ENCODE data around the gene WTIP. TPM values are rescaled to one million over a fixed set of nuclear protein-coding genes. Genes with fewer than 3 reads are reported as not detected.

Gene WTIP
- total RNA-seq, 1 donor from 2014 or later: 0.17 TPM

DNA sequence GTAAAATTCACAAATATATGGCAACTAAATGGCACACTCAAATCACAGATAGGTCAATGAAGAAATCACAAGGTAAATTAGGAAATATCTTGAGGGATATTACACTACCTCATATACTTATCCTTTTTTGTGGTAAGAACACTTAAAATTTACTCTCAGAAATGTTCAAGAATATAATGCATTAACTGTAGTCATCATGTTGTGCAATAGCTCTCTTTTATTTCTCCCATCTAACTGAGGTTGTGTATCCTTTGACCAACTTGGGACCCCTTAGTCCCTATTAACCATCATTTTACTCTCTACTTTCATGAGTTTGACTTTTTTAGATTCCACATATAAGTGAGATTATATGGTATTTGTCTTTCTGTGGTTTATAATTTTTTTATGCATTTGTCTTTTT is 52.6 kb downstream of the WTIP start:
- H3K36me3 Mint-ChIP-seq (ENCODE audit: unreplicated experiment): no peaks in the 10 kb centered on the region
- no peaks in the 10 kb centered on the region for H3K27me3 Mint-ChIP-seq (ENCODE audit: unreplicated experiment)
- no peaks in the 10 kb centered on the region for H3K4me1 Mint-ChIP-seq (ENCODE audit: low read depth, unreplicated experiment)
- no peak overlapping the region for H3K4me3 Mint-ChIP-seq (ENCODE audit: unreplicated experiment)
- H3K9me3 Mint-ChIP-seq (ENCODE audit: unreplicated experiment): no peaks in the 10 kb centered on the region
- H3K27ac Mint-ChIP-seq (ENCODE audit: unreplicated experiment): no peak overlapping the region
- DNase-seq: no peak
- TF ChIP-seq, protein P1, sequence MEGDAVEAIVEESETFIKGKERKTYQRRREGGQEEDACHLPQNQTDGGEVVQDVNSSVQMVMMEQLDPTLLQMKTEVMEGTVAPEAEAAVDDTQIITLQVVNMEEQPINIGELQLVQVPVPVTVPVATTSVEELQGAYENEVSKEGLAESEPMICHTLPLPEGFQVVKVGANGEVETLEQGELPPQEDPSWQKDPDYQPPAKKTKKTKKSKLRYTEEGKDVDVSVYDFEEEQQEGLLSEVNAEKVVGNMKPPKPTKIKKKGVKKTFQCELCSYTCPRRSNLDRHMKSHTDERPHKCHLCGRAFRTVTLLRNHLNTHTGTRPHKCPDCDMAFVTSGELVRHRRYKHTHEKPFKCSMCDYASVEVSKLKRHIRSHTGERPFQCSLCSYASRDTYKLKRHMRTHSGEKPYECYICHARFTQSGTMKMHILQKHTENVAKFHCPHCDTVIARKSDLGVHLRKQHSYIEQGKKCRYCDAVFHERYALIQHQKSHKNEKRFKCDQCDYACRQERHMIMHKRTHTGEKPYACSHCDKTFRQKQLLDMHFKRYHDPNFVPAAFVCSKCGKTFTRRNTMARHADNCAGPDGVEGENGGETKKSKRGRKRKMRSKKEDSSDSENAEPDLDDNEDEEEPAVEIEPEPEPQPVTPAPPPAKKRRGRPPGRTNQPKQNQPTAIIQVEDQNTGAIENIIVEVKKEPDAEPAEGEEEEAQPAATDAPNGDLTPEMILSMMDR (IDR thresholded peaks at IDR 0.05; ENCODE audit: partially characterized antibody, unreplicated experiment): no peak

DNA sequence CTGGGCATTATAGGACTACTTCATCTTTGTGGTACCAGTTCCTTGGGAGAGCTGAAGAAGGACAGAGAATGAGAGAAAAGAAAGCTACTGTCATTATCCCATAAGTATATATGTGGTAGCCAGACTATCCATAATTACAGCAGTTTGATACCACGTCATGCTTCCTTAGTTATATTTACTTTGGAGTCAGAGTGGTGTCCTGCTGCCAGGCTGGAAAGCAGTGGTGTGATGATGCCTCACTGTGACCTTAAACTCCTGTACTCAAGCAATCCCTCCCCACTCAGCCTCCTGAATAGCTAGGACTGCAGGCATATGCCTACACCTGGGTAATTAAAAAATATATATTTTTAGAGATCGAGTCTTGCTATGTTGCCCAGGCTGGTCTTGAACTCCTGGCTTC is 57.8 kb downstream of the WTIP start:
- Mint-ChIP-seq H3K36me3 (ENCODE audit: unreplicated experiment) (no peaks in the 10 kb centered on the region), H3K4me3 (ENCODE audit: unreplicated experiment) (no peak overlapping the region), H3K27ac (ENCODE audit: unreplicated experiment) (no peak overlapping the region), H3K4me1 (ENCODE audit: low read depth, unreplicated experiment) (no peaks in the 10 kb centered on the region), H3K27me3 (ENCODE audit: unreplicated experiment) (no peaks in the 10 kb centered on the region), H3K9me3 (ENCODE audit: unreplicated experiment) (peaks cover 1% of the 10 kb centered on the region)
- no peak for DNase-seq
- TF ChIP-seq, protein P1 (IDR thresholded peaks at IDR 0.05; ENCODE audit: partially characterized antibody, unreplicated experiment): no peak

DNA sequence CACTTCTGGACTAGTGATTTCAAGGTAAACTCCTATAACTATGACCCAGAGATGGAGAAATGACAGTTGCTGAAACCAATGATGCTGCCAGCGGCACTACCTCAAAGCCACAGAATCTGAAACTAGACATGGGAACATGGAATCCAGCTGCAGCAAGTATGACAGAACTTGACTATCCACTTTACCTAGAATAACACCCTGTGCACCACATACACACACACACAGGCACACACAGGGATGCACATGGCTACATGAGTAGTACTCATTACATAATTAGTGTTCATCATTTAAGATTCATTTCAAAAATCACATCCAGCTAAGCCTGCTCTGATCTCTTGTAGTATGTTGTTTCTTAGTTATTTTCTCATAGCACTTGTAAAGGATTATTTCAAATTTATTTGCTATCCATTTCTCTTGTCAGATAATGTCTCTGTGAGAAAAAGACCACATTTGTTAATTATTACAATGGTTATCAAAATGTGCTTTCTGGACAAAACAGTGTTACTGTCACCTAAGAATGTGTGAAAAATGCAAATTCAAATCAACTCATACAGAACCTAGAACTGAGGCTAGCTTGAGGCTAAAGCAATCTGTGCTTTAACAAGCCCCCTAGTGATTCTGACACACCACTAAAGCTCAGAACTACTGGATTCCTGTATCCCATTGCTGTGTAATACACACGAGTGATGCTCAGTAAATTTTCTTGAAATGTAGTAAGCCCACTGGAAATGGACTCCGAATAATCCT is 59.4 kb downstream of the WTIP start:
- H3K36me3 Mint-ChIP-seq (ENCODE audit: unreplicated experiment): no peaks in the 10 kb centered on the region
- no peaks in the 10 kb centered on the region for H3K4me1 Mint-ChIP-seq (ENCODE audit: low read depth, unreplicated experiment)
- H3K27ac Mint-ChIP-seq (ENCODE audit: unreplicated experiment): no peak overlapping the region
- no peak overlapping the region for H3K4me3 Mint-ChIP-seq (ENCODE audit: unreplicated experiment)
- no peak for DNase-seq
- no peaks in the 10 kb centered on the region for H3K27me3 Mint-ChIP-seq (ENCODE audit: unreplicated experiment)
- TF ChIP-seq, protein P1 (IDR thresholded peaks at IDR 0.05; ENCODE audit: partially characterized antibody, unreplicated experiment): no peak
- peaks cover 1% of the 10 kb centered on the region for H3K9me3 Mint-ChIP-seq (ENCODE audit: unreplicated experiment)

DNA sequence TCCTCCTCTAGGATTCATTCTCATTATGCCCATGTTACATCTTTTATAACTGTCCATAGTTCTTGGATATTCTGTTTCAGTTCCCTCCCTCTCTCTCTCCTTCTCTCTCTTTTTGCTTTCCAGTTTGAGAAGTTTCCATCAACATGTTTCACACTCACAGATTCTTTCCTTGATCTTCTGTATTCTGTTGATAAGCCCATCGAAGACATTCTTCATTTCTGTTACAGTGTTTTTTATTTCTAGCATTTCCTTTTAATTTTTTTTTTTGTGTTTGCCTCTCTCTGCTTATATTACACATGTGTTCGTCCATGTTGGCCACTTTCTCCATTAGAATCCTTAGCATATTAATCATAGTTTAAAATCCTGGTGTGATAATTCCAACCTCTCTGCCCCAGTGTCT is 68.3 kb downstream of the WTIP start:
- TF ChIP-seq, protein P1 (IDR thresholded peaks at IDR 0.05; ENCODE audit: partially characterized antibody, unreplicated experiment): no peak
- no peaks in the 10 kb centered on the region for H3K4me1 Mint-ChIP-seq (ENCODE audit: low read depth, unreplicated experiment)
- H3K36me3 Mint-ChIP-seq (ENCODE audit: unreplicated experiment): peaks cover 14% of the 10 kb centered on the region
- H3K27ac Mint-ChIP-seq (ENCODE audit: unreplicated experiment): no peak overlapping the region
- no peak overlapping the region for H3K4me3 Mint-ChIP-seq (ENCODE audit: unreplicated experiment)
- no peaks in the 10 kb centered on the region for H3K27me3 Mint-ChIP-seq (ENCODE audit: unreplicated experiment)
- H3K9me3 Mint-ChIP-seq (ENCODE audit: unreplicated experiment): no peaks in the 10 kb centered on the region
- DNase-seq: no peak

DNA sequence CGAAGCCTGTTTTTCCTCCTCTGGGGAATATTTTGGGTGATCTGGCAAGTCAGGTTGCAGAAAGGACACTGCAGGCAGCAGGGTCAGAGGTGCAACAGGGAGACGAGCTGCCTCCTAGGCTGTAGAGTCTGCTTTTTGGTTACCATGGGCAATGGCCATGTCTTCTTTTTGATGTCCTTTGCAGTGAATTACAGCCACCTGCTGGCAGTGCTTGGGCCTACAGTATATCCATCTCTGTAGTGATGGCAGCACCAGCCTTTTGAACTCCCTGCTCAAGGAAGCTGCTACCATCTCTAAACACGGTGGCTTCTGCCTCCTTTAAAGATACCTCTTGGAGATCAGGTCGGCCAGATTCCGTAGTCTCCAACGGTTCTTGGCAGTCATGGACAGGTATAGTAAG is 73.9 kb downstream of the WTIP start:
- no peaks in the 10 kb centered on the region for H3K4me1 Mint-ChIP-seq (ENCODE audit: low read depth, unreplicated experiment)
- H3K36me3 Mint-ChIP-seq (ENCODE audit: unreplicated experiment): no peaks in the 10 kb centered on the region
- H3K9me3 Mint-ChIP-seq (ENCODE audit: unreplicated experiment): no peaks in the 10 kb centered on the region
- no peak overlapping the region for H3K4me3 Mint-ChIP-seq (ENCODE audit: unreplicated experiment)
- H3K27ac Mint-ChIP-seq (ENCODE audit: unreplicated experiment): no peak overlapping the region
- DNase-seq: no peak
- TF ChIP-seq, protein P1 (IDR thresholded peaks at IDR 0.05; ENCODE audit: partially characterized antibody, unreplicated experiment): peak; percentile 28
- H3K27me3 Mint-ChIP-seq (ENCODE audit: unreplicated experiment): no peaks in the 10 kb centered on the region

All from glutamatergic neuron (in vitro differentiated cells).